ENCODE results near the gene MINDY4. TPM values are rescaled to one million over a fixed set of nuclear protein-coding genes. Genes with fewer than 3 reads are reported as not detected.
A peak's percentile ranks its signal among the peaks of the same experiment; 100 is the strongest.

MINDY4 gene
- total and polyA plus RNA-seq, 2 of the 8 experiments (the other 6 are each of a cell fraction or from before 2014, with no cell fraction given), result 1.3 to 3.6 TPM

DNA sequence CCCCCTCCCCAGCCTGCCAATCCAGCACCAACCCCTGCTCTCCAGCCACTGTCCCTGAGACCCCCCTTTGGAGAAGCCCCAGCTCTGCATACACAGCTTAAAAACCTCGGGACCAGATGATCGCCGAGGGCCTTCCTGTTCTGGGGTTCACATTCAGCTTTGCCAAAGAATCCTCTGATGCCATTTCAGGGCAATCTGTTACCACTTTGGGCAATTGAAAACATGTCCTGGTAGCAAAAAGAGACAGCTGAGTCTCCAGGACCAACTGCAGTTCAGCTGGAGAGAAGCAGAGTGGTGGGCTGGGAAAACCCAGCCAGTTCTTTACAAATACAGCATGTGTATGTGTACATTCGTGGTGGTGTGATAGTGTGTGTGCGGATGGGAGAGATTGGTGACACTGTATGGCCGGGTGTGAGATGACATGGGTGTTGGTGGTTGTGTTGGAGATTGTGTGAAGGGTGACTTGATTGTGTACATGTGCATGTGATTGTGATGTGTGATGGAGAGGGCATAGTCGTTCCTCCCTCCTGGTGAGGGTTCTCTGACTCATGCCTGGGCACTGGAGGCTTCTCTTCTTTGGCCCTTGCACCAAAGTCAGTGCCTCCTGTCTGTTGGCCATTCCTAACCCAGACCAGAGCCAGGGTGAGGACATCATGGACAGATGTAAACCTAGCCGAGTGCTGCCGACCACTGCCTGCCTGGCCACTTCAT, 91.9 kb downstream of the MINDY4 start:
- H4K20me1 ChIP-seq (replicated peaks in 1 of 2; ENCODE audit: control insufficient read depth in 1 of 2, insufficient read depth in 2 of 2, low read length in 2 of 2), result no peaks in the 10 kb centered on the region
- no peak overlapping the region for H3K56ac ChIP-seq (replicated peaks; ENCODE audit: insufficient read length, low read depth, low read length)
- ChIA-PET POLR2A (ENCODE audit: partially characterized antibody) (no interaction called here), CTCF (ENCODE audit: partially characterized antibody) (interaction anchor here (1.0 to 1.5 kb wide), 4 partner anchors 10 to 46 kb away, joined by 3 to 4 read pairs (median 4); no protein-coding TSS in a partner anchor)
- H2BK12ac ChIP-seq (ENCODE audit: low read depth, low read length), result no peak overlapping the region
- no peak overlapping the region for H2AFZ ChIP-seq (ENCODE audit: low read length)
- no peak overlapping the region for H3K9ac ChIP-seq (replicated peaks in 1 of 4; ENCODE audit: extremely low read depth in 1 of 4, low read depth in 3 of 4, low read length in 3 of 4)
- H3K36me3 ChIP-seq (ENCODE audit: control insufficient read depth in 2 of 4, insufficient read depth in 4 of 4, low read length in 3 of 4), result no peaks in the 10 kb centered on the region
- H2BK15ac ChIP-seq (ENCODE audit: low read length), result no peak overlapping the region
- no peaks in the 10 kb centered on the region for H3K9me3 ChIP-seq (ENCODE audit: insufficient read depth in 2 of 2, low read depth in 1 of 2, low read length in 1 of 2)
- no peak overlapping the region for H3K23ac ChIP-seq (ENCODE audit: insufficient read length)
- H2AK5ac ChIP-seq (ENCODE audit: low read depth, low read length), result no peak overlapping the region
- H3K4me2 ChIP-seq (ENCODE audit: insufficient read depth in 1 of 2, low read depth in 2 of 2, low read length in 2 of 2), result no peak overlapping the region
- no peaks in the 10 kb centered on the region for H3K23me2 ChIP-seq (ENCODE audit: low read depth, low read length)
- no peak overlapping the region for H3K27ac ChIP-seq (ENCODE audit: low read depth, low read length)
- H4K91ac ChIP-seq (replicated peaks; ENCODE audit: insufficient read length, low read length), result peak overlapping the region; percentile 23
- H3K4me1 ChIP-seq (replicated peaks in 1 of 4; ENCODE audit: control insufficient read depth in 3 of 4, insufficient read depth in 4 of 4, low read length in 3 of 4), result no peaks in the 10 kb centered on the region
- no peak for FAIRE-seq
- no peaks in the 10 kb centered on the region; the same call in 1 of the 2 replicates for H3K79me1 ChIP-seq (ENCODE audit: low read depth, low read length)
- 89% methylated on average over 9 of the region's 9 CpGs; no CpG with 5 or more reads in 1 of the 2 experiments for WGBS, 2 experiments (ENCODE audit: extremely low coverage in 1 of 2, insufficient coverage in 1 of 2, insufficient read length in 1 of 2, insufficient replicate concordance in 2 of 2, low coverage in 1 of 2, low lambda C conversion rate in 2 of 2, missing lambda C conversion rate in 1 of 2)
- H2BK20ac ChIP-seq (ENCODE audit: low read length), result no peak overlapping the region
- H3K4me3 ChIP-seq (ENCODE audit: extremely low read depth in 1 of 4, insufficient read depth in 2 of 4, low read depth in 3 of 4, low read length in 4 of 4), result no peak overlapping the region
- H3K4ac ChIP-seq (replicated peaks; ENCODE audit: insufficient read length, low read depth, low read length), result no peak overlapping the region
- H4K5ac ChIP-seq (ENCODE audit: insufficient read length, low read depth, low read length), result no peak overlapping the region
- H3K18ac ChIP-seq (ENCODE audit: extremely low read depth, low read length), result no peak overlapping the region
- no peak overlapping the region; the same call in 1 of the 2 replicates for H4K8ac ChIP-seq (ENCODE audit: extremely low read depth, insufficient read depth, low read length)
- no peaks in the 10 kb centered on the region for H3K27me3 ChIP-seq (replicated peaks in 1 of 4; ENCODE audit: control insufficient read depth in 3 of 4, extremely low read depth in 1 of 4, insufficient read depth in 3 of 4, low read length in 3 of 4)
- no peak for DNase-seq (ENCODE audit: low read depth in 1 of 2, low spot score in 2 of 2)
- H2BK120ac ChIP-seq (replicated peaks; ENCODE audit: low read depth, low read length), result no peak overlapping the region
- H3K79me2 ChIP-seq (ENCODE audit: control insufficient read depth in 1 of 2, insufficient read depth in 2 of 2, low read length in 2 of 2), result no peaks in the 10 kb centered on the region
- no peak overlapping the region for H3K14ac ChIP-seq (ENCODE audit: insufficient read length)
- no peak overlapping the region for H2BK5ac ChIP-seq (ENCODE audit: low read depth, low read length)
- TF ChIP-seq CHD1 (IDR thresholded peaks at IDR 0.05; ENCODE audit: low read depth, low read length) (no peak), MAFK (IDR thresholded peaks at IDR 0.05; ENCODE audit: low read depth, low read length) (no peak), CHD2 (IDR thresholded peaks at IDR 0.05; ENCODE audit: low read length) (no peak), POU5F1 (IDR thresholded peaks at IDR 0.05; ENCODE audit: low read depth, low read length) (no peak), SP4 (IDR thresholded peaks at IDR 0.05; ENCODE audit: low read length) (no peak)

Data from H1 (cell line).